Epithelial cell of proximal tubule (primary cell): ENCODE measurements around the gene NLGN1. TPM values are rescaled to one million over a fixed set of nuclear protein-coding genes. Genes with fewer than 3 reads are reported as not detected.

Source experiments
- DNase-seq: peaks from one replicate; pipeline ENCODE4 v3.0.0-alpha.2; 2011; ENCODE audit warnings: low read depth
- H3K4me3 ChIP-seq: 2 replicates; pipeline ENCODE4 v1.5.1; 2011; ENCODE audit warnings: low read depth, mild to moderate bottlenecking, low read length
- total RNA-seq: library from RNA; depleted of rRNA; stranded (reverse); fragments of >200 nt; gene quantifications from 2 replicates; pipeline ENCODE4 v1.2.3, GENCODE V29; 2015
- TF ChIP-seq, protein P1 (sequence below): conservative IDR thresholded peaks from 2 replicates; pipeline ENCODE4 v1.5.1; 2012; ENCODE audit warnings: low read depth, mild to moderate bottlenecking, low read length

The NLGN1 gene
- total RNA-seq, 1 donor from 2014 or later: 1.9 TPM

DNA sequence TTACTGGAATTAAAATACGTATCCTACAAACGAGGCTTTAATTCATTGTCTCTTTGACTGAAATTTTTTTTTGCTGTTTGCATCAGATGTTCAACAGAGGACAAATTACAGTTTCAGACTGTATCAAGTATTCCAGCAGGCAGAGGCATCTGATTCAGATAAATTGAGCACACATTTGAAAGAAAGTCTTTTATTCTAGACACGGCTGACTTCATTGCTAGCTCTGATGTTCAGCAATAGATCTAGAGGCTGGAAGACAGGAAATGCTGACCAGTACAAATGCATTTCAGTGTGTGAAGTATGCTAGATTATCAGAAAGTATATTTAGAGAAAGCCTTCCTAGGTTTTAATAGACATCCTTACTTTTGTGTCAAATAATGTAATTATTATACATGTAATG, 472.2 kb downstream of the NLGN1 start:
- no peak overlapping the region for H3K4me3 ChIP-seq
- no peak for DNase-seq
- TF ChIP-seq, protein P1, sequence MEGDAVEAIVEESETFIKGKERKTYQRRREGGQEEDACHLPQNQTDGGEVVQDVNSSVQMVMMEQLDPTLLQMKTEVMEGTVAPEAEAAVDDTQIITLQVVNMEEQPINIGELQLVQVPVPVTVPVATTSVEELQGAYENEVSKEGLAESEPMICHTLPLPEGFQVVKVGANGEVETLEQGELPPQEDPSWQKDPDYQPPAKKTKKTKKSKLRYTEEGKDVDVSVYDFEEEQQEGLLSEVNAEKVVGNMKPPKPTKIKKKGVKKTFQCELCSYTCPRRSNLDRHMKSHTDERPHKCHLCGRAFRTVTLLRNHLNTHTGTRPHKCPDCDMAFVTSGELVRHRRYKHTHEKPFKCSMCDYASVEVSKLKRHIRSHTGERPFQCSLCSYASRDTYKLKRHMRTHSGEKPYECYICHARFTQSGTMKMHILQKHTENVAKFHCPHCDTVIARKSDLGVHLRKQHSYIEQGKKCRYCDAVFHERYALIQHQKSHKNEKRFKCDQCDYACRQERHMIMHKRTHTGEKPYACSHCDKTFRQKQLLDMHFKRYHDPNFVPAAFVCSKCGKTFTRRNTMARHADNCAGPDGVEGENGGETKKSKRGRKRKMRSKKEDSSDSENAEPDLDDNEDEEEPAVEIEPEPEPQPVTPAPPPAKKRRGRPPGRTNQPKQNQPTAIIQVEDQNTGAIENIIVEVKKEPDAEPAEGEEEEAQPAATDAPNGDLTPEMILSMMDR: no peak

DNA sequence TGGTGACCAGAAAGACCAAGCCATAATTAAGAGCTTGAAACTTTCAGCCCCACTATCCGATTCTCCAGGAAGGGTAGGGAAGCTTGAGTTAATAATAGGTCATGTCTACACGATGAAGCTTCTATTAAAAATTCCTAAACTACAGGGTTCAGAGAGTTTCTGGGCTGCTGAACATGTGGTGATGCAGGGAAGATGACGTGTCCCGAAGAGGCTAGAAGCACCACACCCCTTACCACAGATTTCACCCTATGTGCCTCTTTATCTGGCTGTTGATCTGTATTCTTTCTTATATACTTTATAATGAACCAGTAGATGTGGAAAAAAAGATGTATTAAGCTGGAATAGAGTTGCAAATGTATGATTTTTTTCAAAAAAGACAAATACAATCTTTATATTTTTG, 473.4 kb downstream of the NLGN1 start:
- TF ChIP-seq, protein P1: no peak
- no peak for DNase-seq
- H3K4me3 ChIP-seq: no peak overlapping the region

DNA sequence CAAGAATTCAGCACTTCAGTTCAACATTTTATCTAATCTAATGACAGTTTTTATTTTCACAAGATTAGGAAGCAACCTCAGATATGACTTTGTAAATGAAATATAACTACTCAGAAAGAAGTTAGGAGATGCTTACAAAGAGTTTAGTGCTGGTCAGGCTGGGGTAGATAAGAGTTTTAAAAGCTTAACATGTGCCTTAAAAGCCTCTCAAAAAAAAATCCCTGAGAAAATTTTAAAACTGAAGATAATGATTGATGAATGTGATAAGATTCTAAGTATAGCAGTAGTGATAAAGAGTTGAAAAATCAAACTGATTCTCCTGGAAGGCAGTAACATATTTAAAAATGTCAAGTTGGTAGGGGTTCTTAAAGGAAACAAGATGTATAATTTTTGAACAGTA, 478.2 kb downstream of the NLGN1 start:
- no peak for DNase-seq
- H3K4me3 ChIP-seq: no peak overlapping the region
- TF ChIP-seq, protein P1: no peak

DNA sequence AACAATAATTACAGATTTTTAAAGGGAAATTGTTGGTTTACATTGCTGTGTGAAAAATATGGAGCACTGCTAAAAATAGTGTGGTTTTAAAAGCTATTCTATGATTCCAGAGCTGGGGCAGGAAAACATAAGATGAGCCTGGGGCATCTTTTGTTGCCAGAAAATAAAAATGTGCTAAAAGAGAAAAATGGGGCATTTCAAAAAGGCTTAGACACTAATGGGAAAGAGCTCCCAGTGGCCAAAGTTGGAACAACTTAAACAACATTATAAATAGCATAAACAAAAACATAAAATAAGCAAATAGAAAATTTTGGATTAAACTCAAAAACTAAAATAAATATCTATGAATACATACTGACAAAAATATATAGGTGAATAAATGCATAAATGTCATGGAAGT, 478.9 kb downstream of the NLGN1 start:
- H3K4me3 ChIP-seq: no peak overlapping the region
- no peak for DNase-seq
- TF ChIP-seq, protein P1: peak; percentile 43

DNA sequence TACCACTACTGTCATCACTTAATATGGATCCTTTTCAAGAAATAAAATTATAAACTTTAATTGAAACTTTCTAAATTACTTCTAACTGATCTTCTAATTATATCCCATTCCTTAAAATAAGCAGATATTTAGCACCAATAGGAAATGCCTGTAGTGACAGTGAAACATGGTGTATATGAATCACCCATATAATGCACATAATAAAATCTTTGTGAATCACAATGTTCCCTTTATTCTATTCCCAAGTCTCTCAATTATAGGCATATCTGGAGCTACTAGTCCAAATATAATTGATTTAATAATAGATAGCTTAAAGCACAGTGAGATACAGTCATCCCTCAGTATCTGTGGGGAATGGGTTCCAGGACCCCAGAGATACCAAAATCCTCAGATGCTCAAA, 490.3 kb downstream of the NLGN1 start:
- no peak overlapping the region for H3K4me3 ChIP-seq
- DNase-seq: no peak
- TF ChIP-seq, protein P1: no peak

DNA sequence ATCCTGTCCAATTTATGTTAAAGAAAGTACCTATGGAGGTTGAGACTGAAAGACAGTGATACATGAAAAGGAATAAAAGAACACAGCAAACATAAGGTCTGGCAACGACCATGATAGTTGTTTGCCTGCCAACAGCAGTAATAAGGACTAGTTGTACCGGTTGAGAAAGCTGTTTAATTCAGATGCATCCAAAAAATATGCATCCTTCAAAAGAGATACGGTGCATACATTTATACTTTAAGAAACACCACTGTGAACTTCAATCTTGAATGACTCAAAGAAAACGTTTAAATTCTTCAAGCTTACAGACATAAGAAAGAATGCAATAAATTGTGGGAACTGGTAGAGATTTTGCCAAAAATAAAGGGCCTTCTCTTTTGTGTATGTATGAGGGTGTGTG, 492.1 kb downstream of the NLGN1 start:
- H3K4me3 ChIP-seq: no peak overlapping the region
- no peak for DNase-seq
- TF ChIP-seq, protein P1: no peak

DNA sequence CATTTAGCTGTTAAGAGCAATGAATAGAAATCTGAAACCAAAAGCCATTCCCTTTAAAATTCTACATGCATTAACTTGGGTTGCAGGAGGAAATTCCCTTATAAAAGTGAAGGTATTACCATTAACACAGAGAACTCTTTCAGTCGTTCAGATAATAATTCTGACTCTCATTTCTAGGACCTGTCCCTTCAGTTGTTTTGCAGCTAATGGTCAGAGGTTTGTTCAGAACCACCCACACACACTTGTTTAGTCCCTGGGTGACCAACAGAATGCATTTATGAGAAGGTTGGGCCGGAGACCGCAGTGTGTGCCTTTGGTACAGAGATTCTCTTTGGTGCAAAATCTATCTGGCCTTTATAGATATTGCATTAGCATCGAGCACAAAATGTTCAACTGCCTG, 492.5 kb downstream of the NLGN1 start:
- TF ChIP-seq, protein P1: no peak
- H3K4me3 ChIP-seq: no peak overlapping the region
- no peak for DNase-seq
